Measurements from ENCODE around the gene YAP1. TPM values are rescaled to one million over a fixed set of nuclear protein-coding genes. Genes with fewer than 3 reads are reported as not detected.
"Not testable (repeated sequence)": the region's sequence is repeated elsewhere in the genome, so short reads cannot be mapped to it uniquely, and the experiment has no call there.

YAP1 gene
- total and polyA plus RNA-seq, 2 experiments from 2014 or later = 20.6 to 111 TPM

- 63% methylated on average over 3 of the region's 3 CpGs for WGBS (ENCODE audit: low lambda C conversion rate, missing lambda C conversion rate)
- Histone ChIP-seq H3K4me3 (no peak overlapping the region), H3K9me2 (replicated peaks; ENCODE audit: insufficient read depth) (no peaks in the 10 kb centered on the region), H3K36me3 (replicated peaks; ENCODE audit: insufficient read depth, low read depth) (no peaks in the 10 kb centered on the region), H3K79me2 (peaks cover 83% of the 10 kb centered on the region), H3K4me1 (ENCODE audit: insufficient read depth) (peaks cover 42% of the 10 kb centered on the region), H3K9me3 (ENCODE audit: low read depth) (no peaks in the 10 kb centered on the region), H4K20me1 (ENCODE audit: insufficient read depth, poor library complexity, severe bottlenecking) (no peaks in the 10 kb centered on the region), H3K4me2 (peak overlapping the region; percentile 19), H3K27ac (peak overlapping the region; percentile 29), H3K27me3 (no peaks in the 10 kb centered on the region), H2AFZ (no peak overlapping the region)
- TF ChIP-seq CTCF (IDR thresholded peaks at IDR 0.05; ENCODE audit: poor library complexity) (no peak), EZH2 (IDR thresholded peaks at IDR 0.05; ENCODE audit: borderline replicate concordance) (no peak)
- DNase-seq (ENCODE audit: low spot score) = no peak
Observed at GRCh38 chr11:102196816-102197215, 86.6 kb downstream of the YAP1 start.

GRCh38 chr11:102197670-102198139, 87.5 kb downstream of the YAP1 start:
- Histone ChIP-seq H3K27me3 (no peaks in the 10 kb centered on the region), H4K20me1 (ENCODE audit: insufficient read depth, poor library complexity, severe bottlenecking) (no peaks in the 10 kb centered on the region), H3K4me1 (ENCODE audit: insufficient read depth) (peaks cover 34% of the 10 kb centered on the region), H3K4me2 (peak overlapping the region; percentile 23), H3K4me3 (no peak overlapping the region), H3K36me3 (replicated peaks; ENCODE audit: insufficient read depth, low read depth) (no peaks in the 10 kb centered on the region), H3K9me3 (ENCODE audit: low read depth) (no peaks in the 10 kb centered on the region), H2AFZ (no peak overlapping the region), H3K27ac (peak overlapping the region; percentile 29), H3K9me2 (replicated peaks; ENCODE audit: insufficient read depth) (no peaks in the 10 kb centered on the region), H3K79me2 (peaks cover 86% of the 10 kb centered on the region)
- TF ChIP-seq EZH2 (IDR thresholded peaks at IDR 0.05; ENCODE audit: borderline replicate concordance) = no peak
- TF ChIP-seq EZH2phosphoT487 (IDR thresholded peaks at IDR 0.05; ENCODE audit: low read depth, severe bottlenecking, unreplicated experiment) = no peak
- no peak for TF ChIP-seq CTCF (IDR thresholded peaks at IDR 0.05; ENCODE audit: poor library complexity)
- 23% methylated on average over 2 of the region's 2 CpGs for WGBS (ENCODE audit: low lambda C conversion rate, missing lambda C conversion rate)
- no peak for DNase-seq (ENCODE audit: low spot score)

GRCh38 chr11:102199673-102200072, 89.4 kb downstream of the YAP1 start:
- H3K36me3 ChIP-seq (replicated peaks; ENCODE audit: insufficient read depth, low read depth) = no peaks in the 10 kb centered on the region
- H3K4me2 ChIP-seq = no peak overlapping the region
- 88% methylated on average over 2 of the region's 2 CpGs for WGBS (ENCODE audit: low lambda C conversion rate, missing lambda C conversion rate)
- no peak overlapping the region for H2AFZ ChIP-seq
- H3K27ac ChIP-seq = no peak overlapping the region
- H3K4me3 ChIP-seq = no peak overlapping the region
- H4K20me1 ChIP-seq (ENCODE audit: insufficient read depth, poor library complexity, severe bottlenecking) = no peaks in the 10 kb centered on the region
- H3K27me3 ChIP-seq = no peaks in the 10 kb centered on the region
- H3K9me3 ChIP-seq (ENCODE audit: low read depth) = no peaks in the 10 kb centered on the region
- H3K9me2 ChIP-seq (replicated peaks; ENCODE audit: insufficient read depth) = no peaks in the 10 kb centered on the region
- TF ChIP-seq EZH2phosphoT487 (IDR thresholded peaks at IDR 0.05; ENCODE audit: low read depth, severe bottlenecking, unreplicated experiment) (no peak), EZH2 (IDR thresholded peaks at IDR 0.05; ENCODE audit: borderline replicate concordance) (no peak), CTCF (IDR thresholded peaks at IDR 0.05; ENCODE audit: poor library complexity) (no peak)
- peaks cover 19% of the 10 kb centered on the region for H3K4me1 ChIP-seq (ENCODE audit: insufficient read depth)
- H3K79me2 ChIP-seq = peaks cover 94% of the 10 kb centered on the region
- DNase-seq (ENCODE audit: low spot score) = no peak

GRCh38 chr11:102200325-102200724, 90.1 kb downstream of the YAP1 start:
- not testable (repeated sequence) for H3K4me2 ChIP-seq; H3K36me3 ChIP-seq (replicated peaks; ENCODE audit: insufficient read depth, low read depth); H3K4me3 ChIP-seq; DNase-seq (ENCODE audit: low spot score); H3K9me2 ChIP-seq (replicated peaks; ENCODE audit: insufficient read depth); H3K27ac ChIP-seq; H2AFZ ChIP-seq; H3K9me3 ChIP-seq (ENCODE audit: low read depth); H4K20me1 ChIP-seq (ENCODE audit: insufficient read depth, poor library complexity, severe bottlenecking); H3K27me3 ChIP-seq
- H3K79me2 ChIP-seq = peaks cover 92% of the 10 kb centered on the region
- WGBS (ENCODE audit: low lambda C conversion rate, missing lambda C conversion rate) = 73% methylated on average over 5 of the region's 5 CpGs
- peaks cover 19% of the 10 kb centered on the region for H3K4me1 ChIP-seq (ENCODE audit: insufficient read depth)
